GM12891 (cell line): Measurements from ENCODE around the gene SDCCAG8.

ENCODE experiments used
- DNase-seq: peaks from one replicate; pipeline ENCODE4 v3.0.0; 2011; ENCODE audit warnings: low spot score; ENCODE audit not compliant: insufficient read length
- FAIRE-seq: peaks from 2 replicates; lab custom pipeline; 2011; peaks lifted over from hg19 to GRCh38; lab: Jason Lieb, UNC
- PAX5 ChIP-seq: IDR thresholded peaks from 2 replicates; pipeline ENCODE4 v1.6.1; 2011; ENCODE audit warnings: low read length, moderate library complexity, mild to moderate bottlenecking; ENCODE audit not compliant: insufficient read depth, severe bottlenecking
- POLR2A ChIP-seq: IDR thresholded peaks from 2 replicates; pipeline ENCODE4 v1.6.1; 2011; ENCODE audit warnings: low read depth, low read length, control low read depth
- POLR2AphosphoS5 ChIP-seq: IDR thresholded peaks from 2 replicates; pipeline ENCODE4 v1.6.1; 2011; ENCODE audit warnings: low read depth, low read length, control low read depth
- POU2F2 ChIP-seq: IDR thresholded peaks from 2 replicates; pipeline ENCODE4 v1.6.1; 2011; ENCODE audit warnings: low read depth, mild to moderate bottlenecking, control low read depth, low read length, moderate library complexity
- SPI1 ChIP-seq: IDR thresholded peaks from 2 replicates; pipeline ENCODE4 v1.6.1; 2011; ENCODE audit warnings: low read depth, low read length, control low read depth
- TAF1 ChIP-seq: IDR thresholded peaks from 2 replicates; pipeline ENCODE4 v1.6.1; 2011; ENCODE audit warnings: low read depth, low read length, control low read depth

SDCCAG8 gene

DNA sequence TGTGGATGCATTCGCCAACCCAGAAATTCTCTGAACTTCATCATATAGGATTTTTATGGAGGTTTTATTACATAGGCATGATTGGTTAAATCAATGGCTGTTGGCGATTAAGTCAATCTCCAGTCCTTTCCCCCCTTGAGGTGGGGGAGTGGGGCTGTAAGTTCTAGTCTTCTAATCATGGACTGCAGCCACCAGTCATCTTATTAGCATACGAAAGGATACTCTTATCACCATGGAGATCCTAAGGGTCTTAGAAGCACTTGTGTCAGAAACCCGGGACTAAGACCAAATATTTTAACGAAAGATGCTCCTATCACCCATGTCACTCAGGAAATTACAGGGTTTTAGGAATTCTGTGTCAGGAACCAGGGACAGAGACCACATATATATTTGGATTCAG lies 36.3 kb downstream of the SDCCAG8 start:
- no peak for TF ChIP-seq PAX5
- TF ChIP-seq TAF1, result no peak
- TF ChIP-seq POU2F2, result no peak
- TF ChIP-seq SPI1, result no peak
- TF ChIP-seq POLR2A, result no peak
- TF ChIP-seq POLR2AphosphoS5, result no peak
- DNase-seq (no peak), FAIRE-seq (no peak)

DNA sequence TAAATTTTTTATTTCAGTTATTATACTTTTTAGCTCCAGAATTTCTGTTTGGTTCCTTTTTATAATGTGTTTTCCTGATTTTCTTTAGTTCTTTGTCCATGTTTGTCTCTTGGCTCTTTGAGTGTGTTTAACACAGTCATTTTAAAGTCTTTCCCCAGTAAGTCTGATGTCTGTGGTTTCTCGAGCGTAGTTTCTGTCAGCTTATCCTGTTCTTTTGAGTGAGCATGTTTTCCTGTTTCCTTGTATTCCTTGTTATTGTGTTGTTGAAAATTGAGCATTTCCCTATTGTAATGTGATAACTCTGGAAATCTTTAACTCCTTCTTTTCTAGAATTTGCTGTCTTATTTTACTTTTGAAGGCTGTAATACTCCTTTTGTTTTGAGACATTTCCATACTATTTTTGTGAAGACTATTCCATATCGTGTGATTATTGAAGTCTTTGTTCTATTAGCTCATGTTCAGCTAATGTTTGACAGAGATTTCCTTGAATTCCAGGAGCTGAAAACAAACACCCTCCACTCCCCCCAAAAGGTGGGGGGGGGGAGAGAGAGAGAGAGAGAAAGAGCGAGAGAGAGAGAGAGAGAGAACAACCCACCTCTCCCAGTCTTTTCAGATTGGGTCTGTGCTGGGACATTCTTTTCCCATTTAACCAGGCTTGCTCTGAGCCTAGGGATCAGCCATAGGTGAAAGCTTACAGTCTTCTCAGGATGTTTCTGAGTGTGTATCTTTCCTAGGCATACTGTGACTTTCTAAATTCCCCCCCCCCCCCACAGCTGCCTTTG lies 38.3 kb downstream of the SDCCAG8 start:
- TF ChIP-seq PAX5, result no peak
- TF ChIP-seq SPI1, result no peak
- TF ChIP-seq POU2F2, result no peak
- TF ChIP-seq POLR2AphosphoS5, result no peak
- TF ChIP-seq POLR2A, result no peak
- TF ChIP-seq TAF1, result no peak
- FAIRE-seq (no peak), DNase-seq (no peak)

DNA sequence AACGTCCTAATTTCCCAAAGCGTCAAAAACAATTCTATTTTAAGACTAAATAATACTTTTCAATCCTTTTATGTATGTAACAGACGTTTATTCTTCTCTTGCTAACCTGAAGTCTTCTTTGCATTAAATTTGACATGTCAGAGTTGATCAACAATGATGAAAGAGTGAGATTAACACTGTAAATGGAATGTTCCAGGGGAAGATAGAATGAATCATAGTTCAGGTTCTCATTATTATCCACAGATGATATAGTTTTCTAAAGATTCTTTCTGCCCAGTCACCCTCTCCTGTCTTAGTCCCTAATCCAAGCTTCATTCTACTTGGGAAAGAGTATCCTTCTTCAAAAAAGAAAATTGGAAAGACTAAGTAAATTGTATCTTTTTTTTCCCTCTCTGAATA lies 38.9 kb downstream of the SDCCAG8 start:
- DNase-seq (no peak), FAIRE-seq (no peak)

GRCh38 chr1:243299069-243299468 lies 43.2 kb downstream of the SDCCAG8 start:
- DNase-seq (no peak), FAIRE-seq (no peak)
- TF ChIP-seq POLR2A (no peak), TAF1 (no peak), PAX5 (no peak), SPI1 (no peak), POU2F2 (no peak), POLR2AphosphoS5 (no peak)

More for the DNA sequence above, 38.9 kb downstream of the SDCCAG8 start:
- TF ChIP-seq TAF1 (no peak), SPI1 (no peak), POLR2A (no peak), POU2F2 (no peak)

GRCh38 chr1:243301059-243301458 lies 45.2 kb downstream of the SDCCAG8 start:
- FAIRE-seq (no peak), DNase-seq (no peak)
- no peak for TF ChIP-seq PAX5
- no peak for TF ChIP-seq POU2F2
- TF ChIP-seq TAF1, result no peak
- no peak for TF ChIP-seq POLR2A
- no peak for TF ChIP-seq POLR2AphosphoS5

DNA sequence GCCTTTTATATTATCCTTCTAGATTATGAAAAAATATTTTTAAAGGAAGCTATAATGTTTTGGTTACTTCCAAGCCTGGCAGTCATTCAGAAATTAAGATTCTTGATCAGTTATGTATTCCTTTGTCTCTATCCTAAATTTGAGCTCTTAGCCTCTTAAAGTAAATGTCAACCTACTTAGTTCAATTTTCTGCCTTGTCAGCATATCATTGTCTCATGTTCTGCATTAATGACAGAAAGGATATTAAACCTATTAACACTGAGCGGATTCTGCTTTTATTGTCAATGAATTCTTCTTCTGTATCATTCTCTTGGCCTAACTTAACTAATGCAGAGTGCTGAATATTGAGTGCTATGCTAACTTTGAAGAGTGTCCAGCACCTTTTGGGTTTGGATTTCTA lies 56.0 kb downstream of the SDCCAG8 start:
- FAIRE-seq (no peak), DNase-seq (no peak)
- TF ChIP-seq TAF1, result no peak
- no peak for TF ChIP-seq PAX5
- no peak for TF ChIP-seq POLR2AphosphoS5
- TF ChIP-seq POU2F2, result no peak
- no peak for TF ChIP-seq POLR2A
- no peak for TF ChIP-seq SPI1

DNA sequence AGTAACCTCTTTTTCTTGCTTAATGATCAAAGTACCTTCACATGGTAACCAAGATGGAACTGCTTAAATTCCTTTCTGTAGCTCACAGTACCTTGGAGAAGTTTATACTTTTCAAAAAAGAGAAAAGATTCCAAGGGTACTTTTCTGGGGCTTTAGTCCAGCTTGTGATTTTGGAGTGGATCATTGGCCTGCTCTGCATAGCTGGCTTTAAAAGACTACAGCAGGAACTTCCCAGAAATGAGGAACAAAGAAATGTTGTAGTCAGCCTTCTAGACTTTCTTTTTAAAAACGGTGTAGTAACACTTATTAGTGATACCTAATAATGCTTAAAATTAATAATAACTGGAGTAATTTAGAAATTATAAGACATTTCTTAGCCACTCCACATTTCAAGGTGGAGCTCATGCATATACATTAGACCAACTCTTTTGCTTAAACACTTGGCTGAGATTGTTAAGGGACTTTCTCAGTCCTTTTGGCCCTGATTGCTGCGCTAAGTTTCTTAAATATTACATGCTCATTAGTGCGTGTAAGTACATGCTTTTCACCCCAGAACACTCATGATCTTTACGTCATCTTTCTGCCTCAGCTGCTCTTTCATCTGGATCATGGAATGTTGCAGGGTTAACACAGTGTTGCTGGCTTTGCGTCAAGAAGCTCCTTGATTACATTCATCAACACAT lies 57.3 kb downstream of the SDCCAG8 start:
- DNase-seq (no peak), FAIRE-seq (no peak)
- TF ChIP-seq POU2F2 (peak; percentile 81), POLR2A (no peak), SPI1 (no peak)

DNA sequence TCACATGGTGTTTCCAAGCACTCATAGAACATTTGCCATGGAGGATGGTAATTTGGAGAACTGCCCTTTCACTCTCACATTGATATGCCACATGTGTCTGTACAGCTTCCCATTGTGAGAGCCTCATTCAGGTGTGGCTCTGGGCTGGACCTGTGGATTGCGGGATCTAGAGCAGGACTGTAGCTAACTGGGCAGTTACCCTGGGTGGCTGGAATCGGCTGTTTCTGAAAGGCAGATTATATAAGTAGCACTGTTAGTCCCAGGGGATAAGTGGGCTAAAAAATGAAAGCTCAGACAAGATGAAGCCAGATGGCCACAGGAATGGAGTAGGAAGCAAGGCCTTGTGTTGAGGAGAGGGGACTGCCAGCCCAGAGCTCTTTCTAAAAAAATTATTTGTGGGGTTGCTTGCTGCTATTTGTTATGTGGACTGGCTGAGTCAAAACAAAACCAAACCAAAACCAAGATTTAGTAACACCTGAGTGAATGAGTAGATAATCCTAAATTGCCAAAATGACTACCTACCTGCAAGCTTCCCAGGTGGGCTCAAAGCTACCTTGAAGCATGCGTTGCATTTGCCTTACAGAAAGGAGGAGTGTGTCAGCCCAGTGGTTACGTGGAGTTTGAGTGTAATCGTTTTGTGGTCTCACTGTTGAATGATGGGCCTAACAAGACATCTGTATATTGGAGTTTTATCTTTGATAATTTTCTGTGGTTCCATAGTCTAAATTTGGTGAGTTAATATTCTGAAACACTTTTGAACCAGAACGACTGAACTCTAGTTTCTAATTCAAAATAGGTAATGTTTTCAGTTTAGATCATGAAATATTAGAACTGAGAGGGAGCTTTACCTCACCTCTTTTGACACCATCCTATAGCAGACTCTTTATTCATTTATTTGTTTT lies 58.0 kb downstream of the SDCCAG8 start:
- peak; percentile 85 for FAIRE-seq
- no peak for TF ChIP-seq POLR2A
- 0 out of 2 replicates have a peak, but pooled peaks have one; percentile 12 for TF ChIP-seq POU2F2
- peak; percentile 11 for DNase-seq

GRCh38 chr1:243315455-243315854 lies 59.6 kb downstream of the SDCCAG8 start:
- TF ChIP-seq SPI1 (no peak), POLR2A (no peak), PAX5 (no peak), POLR2AphosphoS5 (no peak), POU2F2 (no peak), TAF1 (no peak)
- no peak for FAIRE-seq
- no peak for DNase-seq
